ENCODE measurements around the gene C5orf58.
"Not testable (repeated sequence)": the region's sequence is repeated elsewhere in the genome, so short reads cannot be mapped to it uniquely, and the experiment has no call there.

The C5orf58 gene

GRCh38 chr5:170225326-170226128, 7.3 kb upstream of the C5orf58 start:
- DNase-seq = peak; percentile 72

GRCh38 chr5:170226129-170226615, 6.6 kb upstream of the C5orf58 start:
- no peak for DNase-seq

GRCh38 chr5:170226661-170227060, 6.1 kb upstream of the C5orf58 start:
- DNase-seq = no peak

GRCh38 chr5:170228762-170229435, 3.9 kb upstream of the C5orf58 start:
- no peak for DNase-seq

GRCh38 chr5:170233358-170233892, 640 bp downstream of the C5orf58 start:
- no peak for DNase-seq

GRCh38 chr5:170235876-170236864, 3.4 kb downstream of the C5orf58 start:
- DNase-seq = no peak

GRCh38 chr5:170238456-170239196, 5.8 kb downstream of the C5orf58 start:
- no peak for DNase-seq

GRCh38 chr5:170245436-170245835, 12.7 kb downstream of the C5orf58 start:
- not testable (repeated sequence) for DNase-seq

- no peak for DNase-seq
Observed at GRCh38 chr5:170246126-170246870, 13.5 kb downstream of the C5orf58 start.

GRCh38 chr5:170247363-170247762, 14.6 kb downstream of the C5orf58 start:
- no peak for DNase-seq

- no peak for DNase-seq
Observed at GRCh38 chr5:170248172-170248930, 15.6 kb downstream of the C5orf58 start.

- not testable (repeated sequence) for DNase-seq
Observed at GRCh38 chr5:170248931-170249227, 16.1 kb downstream of the C5orf58 start.

- DNase-seq = no peak
Observed at GRCh38 chr5:170249355-170249754, 16.6 kb downstream of the C5orf58 start.

- DNase-seq = no peak
Observed at GRCh38 chr5:170250810-170251317, 18.1 kb downstream of the C5orf58 start.

GRCh38 chr5:170251462-170251861, 18.7 kb downstream of the C5orf58 start:
- DNase-seq = no peak

GRCh38 chr5:170252109-170252508, 19.3 kb downstream of the C5orf58 start:
- no peak for DNase-seq

- no peak for DNase-seq
Observed at GRCh38 chr5:170252720-170253350, 20.1 kb downstream of the C5orf58 start.

GRCh38 chr5:170254056-170254455, 21.3 kb downstream of the C5orf58 start:
- peak; percentile 44 to 80 for DNase-seq

GRCh38 chr5:170256571-170256970, 23.8 kb downstream of the C5orf58 start:
- DNase-seq = no peak

GRCh38 chr5:170257370-170257769, 24.6 kb downstream of the C5orf58 start:
- no peak for DNase-seq
